OCI-LY1 (cell line): Measurements from ENCODE around the gene SLC35F3.

ENCODE experiments used
- H2AFZ ChIP-seq: fragments of 200-600 bp; sonication (generic), shearing (Covaris generic); 2 replicates; pipeline ENCODE4 v1.6.0; 2014; ENCODE audit warnings: antibody characterized with exemption, mild to moderate bottlenecking, low read length
- H3F3A ChIP-seq: fragments of 200-600 bp; sonication (generic), shearing (Covaris generic); 2 replicates; pipeline ENCODE4 v1.6.0; 2014; ENCODE audit warnings: mild to moderate bottlenecking, antibody characterized with exemption, low read length, moderate library complexity; ENCODE audit not compliant: insufficient read depth
- H3K27ac ChIP-seq: fragments of 200-600 bp; sonication (generic); 2 replicates; pipeline ENCODE4 v1.5.1; 2014; ENCODE audit warnings: low read length, mixed run types, mild to moderate bottlenecking, low read depth; ENCODE audit not compliant: poor library complexity, severe bottlenecking
- H3K27me3 ChIP-seq: fragments of 200-600 bp; sonication (generic); 2 replicates; pipeline ENCODE4 v1.6.0; 2014; ENCODE audit warnings: antibody characterized with exemption, mild to moderate bottlenecking, low read length, moderate library complexity; ENCODE audit not compliant: insufficient read depth
- H3K36me3 ChIP-seq: fragments of 200-600 bp; sonication (generic); 2 replicates; pipeline ENCODE4 v1.6.1; 2014; ENCODE audit warnings: mild to moderate bottlenecking, antibody characterized with exemption, low read length, moderate library complexity, mixed read lengths; ENCODE audit not compliant: insufficient read depth
- H3K4me1 ChIP-seq: fragments of 200-600 bp; sonication (generic); 2 replicates; pipeline ENCODE4 v1.5.1; 2014; ENCODE audit warnings: mild to moderate bottlenecking, low read length, moderate library complexity; ENCODE audit not compliant: insufficient read depth, severe bottlenecking
- H3K4me2 ChIP-seq: fragments of 200-600 bp; sonication (generic), shearing (Covaris generic); 2 replicates; pipeline ENCODE4 v1.6.1; 2014; ENCODE audit warnings: low read length
- H3K4me3 ChIP-seq: fragments of 200-600 bp; sonication (generic); 2 replicates; pipeline ENCODE4 v1.5.1; 2014; ENCODE audit warnings: low read length, low read depth, mild to moderate bottlenecking, mixed read lengths; ENCODE audit not compliant: poor library complexity, severe bottlenecking
- H3K79me2 ChIP-seq: fragments of 200-600 bp; shearing (Covaris generic); 2 replicates; pipeline ENCODE4 v1.6.1; 2016; ENCODE audit warnings: mixed run types, low read length, mixed read lengths; ENCODE audit not compliant: insufficient read depth
- H3K9ac ChIP-seq: fragments of 200-600 bp; sonication (generic), shearing (Covaris generic); 2 replicates; pipeline ENCODE4 v1.6.1; 2014; ENCODE audit warnings: mild to moderate bottlenecking, low read length, mixed read lengths
- H3K9me2 ChIP-seq: fragments of 200-600 bp; sonication (generic), shearing (Covaris generic); 2 replicates; pipeline ENCODE4 v1.6.1; 2014; ENCODE audit warnings: low read depth, mild to moderate bottlenecking, low read length, mixed read lengths
- H3K9me3 ChIP-seq: fragments of 200-600 bp; shearing (Covaris generic); 2 replicates; pipeline ENCODE4 v1.6.1; 2014; ENCODE audit warnings: low read length, mixed read lengths
- H4K20me1 ChIP-seq: fragments of 200-600 bp; sonication (generic), shearing (Covaris generic); 2 replicates; pipeline ENCODE4 v1.6.0; 2016; ENCODE audit warnings: mild to moderate bottlenecking, low read length; ENCODE audit not compliant: insufficient read depth
- EZH2 ChIP-seq: fragments of 200-600 bp; sonication (generic), shearing (Covaris generic); IDR thresholded peaks from 2 replicates; pipeline ENCODE4 v1.8.0; 2017; ENCODE audit warnings: borderline replicate concordance, mixed run types, mild to moderate bottlenecking, antibody characterized with exemption, low read length, moderate library complexity, mixed read lengths
- TF ChIP-seq, protein P1 (sequence below): fragments of 200-600 bp; sonication (generic), shearing (Covaris generic); IDR thresholded peaks from 2 replicates; pipeline ENCODE4 v1.5.1; 2017; ENCODE audit warnings: mild to moderate bottlenecking, antibody characterized with exemption, low read length, moderate library complexity, mixed read lengths

Gene SLC35F3

DNA sequence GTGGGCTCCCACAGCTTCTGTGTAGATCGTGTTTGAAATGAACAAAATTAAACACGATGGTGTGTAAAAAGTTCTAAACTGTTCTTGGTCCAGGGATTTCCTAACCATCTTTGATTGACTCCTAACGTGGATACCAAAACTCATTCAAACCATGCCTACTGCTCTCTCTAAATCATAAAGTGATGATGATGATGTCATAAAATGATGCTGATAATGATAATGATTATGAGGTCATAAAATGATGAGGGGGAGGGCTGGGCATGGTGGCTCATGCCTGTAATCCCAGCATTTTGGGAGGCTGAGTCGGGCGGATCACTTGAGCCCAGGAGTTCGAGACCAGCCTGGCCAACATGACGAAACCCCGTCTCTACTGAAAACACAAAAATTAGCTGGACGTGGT lies 335.5 kb downstream of the SLC35F3 start:
- Histone ChIP-seq H3K27ac (no peak overlapping the region), H2AFZ (no peak overlapping the region), H4K20me1 (no peaks in the 10 kb centered on the region), H3K9me3 (no peaks in the 10 kb centered on the region), H3K36me3 (no peaks in the 10 kb centered on the region), H3K4me3 (no peak overlapping the region), H3K9me2 (no peaks in the 10 kb centered on the region), H3K9ac (no peak overlapping the region), H3F3A (no peaks in the 10 kb centered on the region), H3K79me2 (no peaks in the 10 kb centered on the region), H3K27me3 (no peaks in the 10 kb centered on the region), H3K4me1 (no peaks in the 10 kb centered on the region), H3K4me2 (no peak overlapping the region)
- TF ChIP-seq, protein P1, sequence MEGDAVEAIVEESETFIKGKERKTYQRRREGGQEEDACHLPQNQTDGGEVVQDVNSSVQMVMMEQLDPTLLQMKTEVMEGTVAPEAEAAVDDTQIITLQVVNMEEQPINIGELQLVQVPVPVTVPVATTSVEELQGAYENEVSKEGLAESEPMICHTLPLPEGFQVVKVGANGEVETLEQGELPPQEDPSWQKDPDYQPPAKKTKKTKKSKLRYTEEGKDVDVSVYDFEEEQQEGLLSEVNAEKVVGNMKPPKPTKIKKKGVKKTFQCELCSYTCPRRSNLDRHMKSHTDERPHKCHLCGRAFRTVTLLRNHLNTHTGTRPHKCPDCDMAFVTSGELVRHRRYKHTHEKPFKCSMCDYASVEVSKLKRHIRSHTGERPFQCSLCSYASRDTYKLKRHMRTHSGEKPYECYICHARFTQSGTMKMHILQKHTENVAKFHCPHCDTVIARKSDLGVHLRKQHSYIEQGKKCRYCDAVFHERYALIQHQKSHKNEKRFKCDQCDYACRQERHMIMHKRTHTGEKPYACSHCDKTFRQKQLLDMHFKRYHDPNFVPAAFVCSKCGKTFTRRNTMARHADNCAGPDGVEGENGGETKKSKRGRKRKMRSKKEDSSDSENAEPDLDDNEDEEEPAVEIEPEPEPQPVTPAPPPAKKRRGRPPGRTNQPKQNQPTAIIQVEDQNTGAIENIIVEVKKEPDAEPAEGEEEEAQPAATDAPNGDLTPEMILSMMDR = no peak
- TF ChIP-seq EZH2 = no peak

DNA sequence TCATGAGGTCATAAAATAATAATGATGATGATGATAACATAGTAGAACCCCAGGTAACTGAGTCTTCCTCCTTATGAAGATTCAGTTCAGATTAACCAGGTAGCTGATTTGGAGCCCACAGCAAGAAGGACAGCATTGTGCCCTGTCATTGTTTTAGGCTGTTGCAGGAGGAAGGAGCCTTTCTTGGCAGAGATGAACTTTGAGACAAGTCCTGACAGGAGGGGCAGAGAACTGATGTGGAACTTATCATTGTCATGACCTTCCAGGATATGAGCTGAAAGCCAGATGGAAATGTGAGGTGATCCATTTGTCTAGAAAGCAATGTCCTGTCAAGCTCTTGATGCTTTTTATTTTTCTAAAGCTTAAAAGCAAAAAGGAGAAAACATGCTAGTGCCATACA lies 336.2 kb downstream of the SLC35F3 start:
- Histone ChIP-seq H3K79me2 (no peaks in the 10 kb centered on the region), H3K27me3 (no peaks in the 10 kb centered on the region), H3K27ac (no peak overlapping the region), H3K36me3 (no peaks in the 10 kb centered on the region), H3K4me3 (no peak overlapping the region), H2AFZ (no peak overlapping the region), H3K4me1 (no peaks in the 10 kb centered on the region), H3K9ac (no peak overlapping the region), H3F3A (no peaks in the 10 kb centered on the region), H3K4me2 (no peak overlapping the region), H4K20me1 (no peaks in the 10 kb centered on the region), H3K9me3 (no peaks in the 10 kb centered on the region), H3K9me2 (no peaks in the 10 kb centered on the region)
- TF ChIP-seq, protein P1 = no peak
- no peak for TF ChIP-seq EZH2

DNA sequence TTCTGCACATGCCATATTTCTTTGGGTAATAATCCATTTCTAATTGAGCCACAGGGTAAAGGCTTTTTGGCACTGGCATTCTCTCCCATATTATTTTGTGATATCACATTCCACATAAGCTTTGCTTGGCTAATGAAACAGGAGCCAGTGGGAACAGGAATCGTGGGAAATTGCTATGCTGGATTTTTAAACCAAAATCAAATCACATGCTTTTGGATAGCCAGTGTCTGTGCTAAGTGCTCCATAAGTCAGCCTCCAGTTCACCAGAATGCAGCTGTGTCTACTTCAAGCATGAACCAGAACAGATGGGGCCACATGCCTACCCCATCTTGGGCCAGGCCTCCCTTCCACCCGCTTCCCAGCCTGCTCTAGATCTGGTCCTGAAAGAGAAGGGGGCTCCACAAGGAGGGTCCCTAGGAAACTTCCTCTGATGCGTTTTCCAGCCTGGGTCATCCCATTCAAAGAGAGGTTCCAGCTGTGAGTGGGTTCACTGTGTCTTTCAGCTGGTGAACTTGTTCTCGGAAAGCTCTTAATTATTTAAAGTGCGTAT lies 337.5 kb downstream of the SLC35F3 start:
- H3K36me3 ChIP-seq = no peaks in the 10 kb centered on the region
- no peak overlapping the region for H3K4me3 ChIP-seq

More for the DNA sequence above, 337.5 kb downstream of the SLC35F3 start:
- no peak overlapping the region for H3K4me2 ChIP-seq
- no peaks in the 10 kb centered on the region for H3K9me3 ChIP-seq
- no peaks in the 10 kb centered on the region for H3K9me2 ChIP-seq
- H3K9ac ChIP-seq = no peak overlapping the region
- H4K20me1 ChIP-seq = no peaks in the 10 kb centered on the region
- TF ChIP-seq, protein P1 = no peak
- no peak for TF ChIP-seq EZH2
- H3K4me1 ChIP-seq = no peaks in the 10 kb centered on the region
- no peak overlapping the region for H2AFZ ChIP-seq
- no peak overlapping the region for H3K27ac ChIP-seq
- H3F3A ChIP-seq = no peaks in the 10 kb centered on the region
- H3K79me2 ChIP-seq = no peaks in the 10 kb centered on the region
- no peaks in the 10 kb centered on the region for H3K27me3 ChIP-seq
